Keratinocyte (primary cell): ENCODE data around the gene RERE. TPM values are rescaled to one million over a fixed set of nuclear protein-coding genes. Genes with fewer than 3 reads are reported as not detected.

Experiments used
- DNase-seq: peaks from one replicate; pipeline ENCODE4 v3.0.0-alpha.2; 2011; ENCODE audit warnings: low read depth, missing footprints, low spot score
- FAIRE-seq: peaks from 2 replicates; lab custom pipeline; 2011; peaks lifted over from hg19 to GRCh38; lab: Jason Lieb, UNC
- H2AFZ ChIP-seq: 2 replicates; pipeline ENCODE4 v1.6.0; 2012; ENCODE audit warnings: low read length, control low read depth, inconsistent platforms; ENCODE audit not compliant: control insufficient read depth
- H3K27ac ChIP-seq: 2 replicates; pipeline ENCODE4 v1.5.1; 2011; ENCODE audit warnings: low read length; ENCODE audit not compliant: control insufficient read depth, insufficient read depth
- H3K27me3 ChIP-seq: 3 replicates; pipeline ENCODE4 v1.6.0; 2011; ENCODE audit warnings: low read length; ENCODE audit not compliant: control insufficient read depth, insufficient read depth; ENCODE audit errors: extremely low read depth
- H3K36me3 ChIP-seq, 2 experiments: 2 replicates in 1 of 2; 3 replicates in 1 of 2; pipeline ENCODE4 v1.5.1; 2011; ENCODE audit warnings: low read length in 2 of 2, mild to moderate bottlenecking in 1 of 2; ENCODE audit not compliant: control insufficient read depth in 2 of 2, insufficient read depth in 2 of 2; ENCODE audit errors: extremely low read depth in 1 of 2
- H3K4me1 ChIP-seq: 3 replicates; pipeline ENCODE4 v1.5.1; 2011; ENCODE audit warnings: low read length; ENCODE audit not compliant: control insufficient read depth, insufficient read depth; ENCODE audit errors: extremely low read depth
- H3K4me2 ChIP-seq: 3 replicates; pipeline ENCODE4 v1.6.0; 2011; ENCODE audit warnings: low read depth, low read length; ENCODE audit not compliant: control insufficient read depth, insufficient read depth; ENCODE audit errors: extremely low read depth
- H3K4me3 ChIP-seq, 3 experiments: fragments of 200-600 bp in 1 of 3; sonication (generic) in 1 of 3; 2 replicates in 2 of 3; 3 replicates in 1 of 3; pipeline ENCODE4 v1.5.1; 2011 to 2016; ENCODE audit warnings: low read length in 3 of 3, mild to moderate bottlenecking in 3 of 3, control low read depth in 2 of 3, inconsistent platforms in 1 of 3, low read depth in 1 of 3, mixed read lengths in 1 of 3, mixed run types in 1 of 3, moderate library complexity in 1 of 3; ENCODE audit not compliant: control insufficient read depth in 2 of 3, insufficient read depth in 2 of 3; ENCODE audit errors: extremely low read depth in 1 of 3
- H3K79me2 ChIP-seq: 2 replicates; pipeline ENCODE4 v1.6.0; 2012; ENCODE audit warnings: low read length; ENCODE audit not compliant: control insufficient read depth, insufficient read depth
- H3K9ac ChIP-seq: 3 replicates; pipeline ENCODE4 v1.6.0; 2011; ENCODE audit warnings: low read length; ENCODE audit not compliant: control insufficient read depth, insufficient read depth; ENCODE audit errors: extremely low read depth
- H3K9me1 ChIP-seq: 3 replicates; pipeline ENCODE4 v1.6.0; 2011; ENCODE audit warnings: low read length; ENCODE audit not compliant: control insufficient read depth, insufficient read depth; ENCODE audit errors: extremely low read depth
- H3K9me3 ChIP-seq: 2 replicates; pipeline ENCODE4 v1.5.1; 2012; ENCODE audit warnings: low read depth, low read length; ENCODE audit not compliant: control insufficient read depth
- H4K20me1 ChIP-seq: 3 replicates; pipeline ENCODE4 v1.6.0; 2011; ENCODE audit warnings: low read length; ENCODE audit not compliant: control insufficient read depth, insufficient read depth; ENCODE audit errors: extremely low read depth
- CTCF ChIP-seq, 3 experiments: IDR thresholded peaks in 1 of 3; conservative IDR thresholded peaks in 1 of 3; optimal IDR thresholded peaks in 1 of 3; 2 replicates in 2 of 3; 3 replicates in 1 of 3; pipeline versions ENCODE3 to v1.5.1; 2011; ENCODE audit warnings: low read length in 3 of 3, mild to moderate bottlenecking in 3 of 3, moderate library complexity in 2 of 3, control low read depth in 1 of 3, inconsistent platforms in 1 of 3; ENCODE audit not compliant: insufficient read depth in 2 of 3; ENCODE audit errors: extremely low read depth in 1 of 3
- EZH2 ChIP-seq: IDR thresholded peaks from one replicate; pipeline ENCODE4 v1.6.1; 2012; ENCODE audit warnings: inconsistent platforms, mild to moderate bottlenecking, low read length, moderate library complexity
- dilution Hi-C: fragments of 300-500 bp; cut with MboI; formaldehyde crosslinking; loops from one replicate; pipeline ENCODE4 v1.7.0; 2020; ENCODE audit warnings: low sequenced_read_pairs; ENCODE audit not compliant: extremely low pct_ligation_motif_present
- polyA plus RNA-seq, 5 experiments: library from polyadenylated mRNA; depleted of rRNA in 3 of 5; stranded (reverse) in 3 of 5; stranded (forward) in 1 of 5; unstranded in 1 of 5; fragments of >200 nt; gene quantifications; 1 replicate in 1 of 5; 2 replicates in 3 of 5; 3 replicates in 1 of 5; pipeline versions ENCODE4 v1.2.1 to v1.2.3, GENCODE V29; 2011 to 2012; ENCODE audit warnings: missing spikeins in 2 of 5, low read depth in 1 of 5, low replicate concordance in 1 of 5

Gene RERE
- polyA plus RNA-seq, 1 donor (not counting 4 experiments of a cell fraction or from before 2014, with no cell fraction given): 3.8 TPM

- Histone ChIP-seq H3K4me3 (no peak overlapping the region), H2AFZ (no peak overlapping the region), H3K27ac (no peak overlapping the region), H3K4me1 (peaks cover 28% of the 10 kb centered on the region), H3K79me2 (peaks cover 31% of the 10 kb centered on the region), H3K4me2 (peak overlapping the region; percentile 57), H3K9ac (no peak overlapping the region), H3K27me3 (no peaks in the 10 kb centered on the region), H3K9me3 (no peaks in the 10 kb centered on the region), H4K20me1 (peaks cover 4% of the 10 kb centered on the region), H3K9me1 (peaks cover 2% of the 10 kb centered on the region), H3K36me3 (peaks cover 2 to 17% of the 10 kb centered on the region in 2 experiments)
- no peak for FAIRE-seq
- no peak for DNase-seq
- dilution Hi-C loops: no loop called here
- TF ChIP-seq CTCF (optimal IDR thresholded peaks at IDR 0.05 in 1 of 3, IDR thresholded peaks at IDR 0.05 in 1 of 3, conservative IDR thresholded peaks at IDR 0.05 in 1 of 3; ENCODE audit: extremely low read depth in 1 of 3, insufficient read depth in 2 of 3, low read length in 3 of 3): no peak
- TF ChIP-seq EZH2: no peak
Observed at GRCh38 chr1:8409606-8410005, 407.8 kb downstream of the RERE start.

GRCh38 chr1:8409106-8409505, 408.3 kb downstream of the RERE start:
- no peak for DNase-seq
- peaks cover 4% of the 10 kb centered on the region for H4K20me1 ChIP-seq
- no peak for TF ChIP-seq EZH2
- peak; percentile 20 to 62 (median 59) for TF ChIP-seq CTCF (optimal IDR thresholded peaks at IDR 0.05 in 1 of 3, IDR thresholded peaks at IDR 0.05 in 1 of 3, conservative IDR thresholded peaks at IDR 0.05 in 1 of 3; ENCODE audit: extremely low read depth in 1 of 3, insufficient read depth in 2 of 3, low read length in 3 of 3)
- H3K9me1 ChIP-seq: peaks cover 2% of the 10 kb centered on the region
- H3K4me3 ChIP-seq: no peak overlapping the region
- H3K79me2 ChIP-seq: peaks cover 31% of the 10 kb centered on the region
- peaks cover 5 to 12% of the 10 kb centered on the region in 2 experiments for H3K36me3 ChIP-seq
- no peak overlapping the region for H3K27ac ChIP-seq
- peak; percentile 57 for FAIRE-seq
- peak overlapping the region; percentile 57 for H3K4me2 ChIP-seq
- H2AFZ ChIP-seq: peak overlapping the region; percentile 2
- dilution Hi-C loops: no loop called here
- H3K9ac ChIP-seq: no peak overlapping the region
- H3K27me3 ChIP-seq: no peaks in the 10 kb centered on the region
- H3K9me3 ChIP-seq: no peaks in the 10 kb centered on the region
- H3K4me1 ChIP-seq: peaks cover 28% of the 10 kb centered on the region
